Prostate gland (tissue), 2 donors: ENCODE data around the gene TAF12. TPM values are rescaled to one million over a fixed set of nuclear protein-coding genes. Genes with fewer than 3 reads are reported as not detected.

Experiments used
- DNase-seq: peaks from one replicate; pipeline ENCODE4 v3.0.0-alpha.2; 2019; ENCODE audit warnings: low spot score
- H3K27ac ChIP-seq, 2 donors: fragments of 200-600 bp; sonication (generic); 2 replicates each; pipeline ENCODE4 v1.5.1; 2017 to 2019
- H3K27me3 ChIP-seq: fragments of 200-600 bp; sonication (generic); replicated peaks from 2 replicates; pipeline ENCODE4 v1.5.1; 2019; ENCODE audit not compliant: insufficient read depth
- H3K36me3 ChIP-seq, 2 donors: fragments of 200-600 bp; sonication (generic); 1 replicate in 1 of 2; 2 replicates in 1 of 2; pipeline versions ENCODE4 v1.5.1 to v1.8.1; 2017 to 2019
- H3K4me1 ChIP-seq: fragments of 200-600 bp; sonication (generic); replicated peaks from 2 replicates; pipeline ENCODE4 v1.5.1; 2019
- H3K4me3 ChIP-seq, 2 donors: fragments of 200-600 bp; sonication (generic); 2 replicates each; pipeline ENCODE4 v1.5.1; 2017 to 2019
- H3K9me3 ChIP-seq: fragments of 200-600 bp; sonication (generic); 2 replicates; pipeline ENCODE4 v1.5.1; 2017
- POLR2A ChIP-seq: fragments of 450-650 bp; IDR thresholded peaks from one replicate; pipeline ENCODE4 v1.6.1; 2016; ENCODE audit warnings: antibody characterized with exemption, mild to moderate bottlenecking
- POLR2AphosphoS5 ChIP-seq: sonication (generic); formaldehyde crosslinking; IDR thresholded peaks from one replicate; pipeline ENCODE4 v1.6.1; 2017; ENCODE audit warnings: antibody characterized with exemption
- WGBS: methylation state at CpG from one replicate; pipeline ENCODE4 v1.1.5; 2018; 5-methylcytosine and 5-hydroxymethylcytosine counted together
- intact Hi-C: fragments of 100-400 bp; cut with DNase I; formaldehyde crosslinking; loops from one replicate; pipeline ENCODE4 v1.14.2; 2022
- total RNA-seq, 2 donors: library from RNA; depleted of rRNA; stranded (reverse); fragments of >200 nt; gene quantifications; one replicate each; pipeline ENCODE4 v1.1.0, GENCODE V29; 2016
- TF ChIP-seq, protein P1 (sequence below), 4 experiments: fragments of 200-600 bp in 2 of 4; fragments of 450-650 bp in 2 of 4; sonication (generic) in 2 of 4; IDR thresholded peaks; 1 replicate in 3 of 4; 2 replicates in 1 of 4; pipeline ENCODE4 v1.5.1; 2016 to 2019; ENCODE audit warnings: antibody characterized with exemption in 4 of 4, mild to moderate bottlenecking in 2 of 4, moderate library complexity in 2 of 4

TAF12 gene
- total RNA-seq, 2 donors from 2014 or later, result 11.7 to 16.1 TPM

DNA sequence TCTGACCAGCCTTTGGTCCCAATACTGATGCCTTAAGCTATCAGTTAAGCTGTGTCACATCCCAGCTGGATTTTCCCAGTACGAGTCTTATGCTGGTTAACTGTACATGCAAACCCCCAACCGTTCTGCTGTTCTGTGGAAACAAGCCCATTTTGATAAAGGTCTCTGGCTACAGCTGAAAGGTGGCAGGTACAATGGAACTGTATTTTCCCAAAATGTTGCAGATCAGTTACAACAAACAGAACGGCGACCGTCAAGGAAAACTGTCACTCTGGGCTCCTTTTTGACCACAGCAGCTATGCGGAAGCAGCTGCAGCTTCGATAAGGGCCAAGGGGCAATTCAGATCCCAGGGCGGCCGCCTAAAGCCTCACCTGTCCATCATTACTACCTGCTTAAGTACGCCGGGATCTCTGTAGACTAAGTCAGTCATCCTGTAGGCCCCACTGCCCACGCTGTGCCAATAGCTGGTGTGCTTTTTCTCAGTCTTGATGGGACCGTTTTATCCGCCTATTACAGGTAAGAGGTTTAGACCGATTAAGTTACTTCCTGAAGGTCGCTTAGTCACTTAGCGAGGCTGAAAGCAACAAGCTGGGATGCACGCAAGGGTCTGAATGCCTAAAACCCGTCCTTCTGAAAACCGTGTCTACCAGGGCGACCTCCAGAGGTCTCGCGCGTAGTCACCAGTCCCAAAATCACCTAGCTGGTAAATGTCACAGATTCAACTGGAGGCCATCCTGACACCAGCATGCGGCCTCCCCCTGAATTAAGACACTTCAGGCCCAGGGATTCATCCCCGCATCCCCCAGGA lies 61.9 kb downstream of the TAF12 start:
- Histone ChIP-seq H3K4me1 (peaks cover 3% of the 10 kb centered on the region), H3K9me3 (no peaks in the 10 kb centered on the region), H3K36me3 (peaks cover 0 to 16% of the 10 kb centered on the region in 2 donors), H3K27ac (peak overlapping the region; percentile 84), H3K27me3 (no peaks in the 10 kb centered on the region), H3K4me3 (peak overlapping the region; percentile 75 to 83)
- WGBS, result under 1% methylated on average over 25 of the region's 26 CpGs
- TF ChIP-seq POLR2A, result no peak
- TF ChIP-seq POLR2AphosphoS5, result no peak
- TF ChIP-seq, protein P1, sequence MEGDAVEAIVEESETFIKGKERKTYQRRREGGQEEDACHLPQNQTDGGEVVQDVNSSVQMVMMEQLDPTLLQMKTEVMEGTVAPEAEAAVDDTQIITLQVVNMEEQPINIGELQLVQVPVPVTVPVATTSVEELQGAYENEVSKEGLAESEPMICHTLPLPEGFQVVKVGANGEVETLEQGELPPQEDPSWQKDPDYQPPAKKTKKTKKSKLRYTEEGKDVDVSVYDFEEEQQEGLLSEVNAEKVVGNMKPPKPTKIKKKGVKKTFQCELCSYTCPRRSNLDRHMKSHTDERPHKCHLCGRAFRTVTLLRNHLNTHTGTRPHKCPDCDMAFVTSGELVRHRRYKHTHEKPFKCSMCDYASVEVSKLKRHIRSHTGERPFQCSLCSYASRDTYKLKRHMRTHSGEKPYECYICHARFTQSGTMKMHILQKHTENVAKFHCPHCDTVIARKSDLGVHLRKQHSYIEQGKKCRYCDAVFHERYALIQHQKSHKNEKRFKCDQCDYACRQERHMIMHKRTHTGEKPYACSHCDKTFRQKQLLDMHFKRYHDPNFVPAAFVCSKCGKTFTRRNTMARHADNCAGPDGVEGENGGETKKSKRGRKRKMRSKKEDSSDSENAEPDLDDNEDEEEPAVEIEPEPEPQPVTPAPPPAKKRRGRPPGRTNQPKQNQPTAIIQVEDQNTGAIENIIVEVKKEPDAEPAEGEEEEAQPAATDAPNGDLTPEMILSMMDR (IDR thresholded peaks at IDR 0.05), result no peak
- intact Hi-C loops, result loop anchor here (2.0 to 10.0 kb wide), 3 partner anchors 28 to 64 kb away; partner anchors contain the start of genes RNU11, TAF12 and TRNAU1AP
- peak; percentile 31 for DNase-seq

DNA sequence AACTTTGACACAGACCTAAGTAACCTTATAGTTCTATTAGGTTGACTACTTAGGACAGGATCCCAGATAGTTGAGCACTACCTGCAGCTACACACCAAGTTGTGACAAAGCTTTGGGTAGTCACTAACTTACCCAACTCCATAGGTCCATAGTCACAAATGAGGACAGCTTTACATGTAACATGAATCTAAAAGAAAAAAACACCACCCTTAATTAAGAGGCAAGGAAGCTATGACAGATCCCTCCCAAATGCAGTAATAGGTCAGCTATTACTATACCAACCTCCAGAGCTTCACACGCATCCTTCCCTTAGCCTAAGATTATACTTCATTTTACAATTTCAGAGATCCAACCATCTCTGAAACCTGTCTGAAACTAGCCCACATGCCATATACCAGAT lies 63.5 kb downstream of the TAF12 start:
- Histone ChIP-seq H3K9me3 (no peaks in the 10 kb centered on the region), H3K4me3 (no peak overlapping the region), H3K4me1 (peaks cover 3% of the 10 kb centered on the region), H3K36me3 (peaks cover 0 to 16% of the 10 kb centered on the region in 2 donors), H3K27me3 (no peaks in the 10 kb centered on the region), H3K27ac (no peak overlapping the region)
- DNase-seq, result no peak
- TF ChIP-seq POLR2A (no peak), POLR2AphosphoS5 (no peak)
- TF ChIP-seq, protein P1 (IDR thresholded peaks at IDR 0.05), result no peak
- intact Hi-C loops, result no loop called here
- WGBS, result 90% methylated on average over 1 of the region's 1 CpG

DNA sequence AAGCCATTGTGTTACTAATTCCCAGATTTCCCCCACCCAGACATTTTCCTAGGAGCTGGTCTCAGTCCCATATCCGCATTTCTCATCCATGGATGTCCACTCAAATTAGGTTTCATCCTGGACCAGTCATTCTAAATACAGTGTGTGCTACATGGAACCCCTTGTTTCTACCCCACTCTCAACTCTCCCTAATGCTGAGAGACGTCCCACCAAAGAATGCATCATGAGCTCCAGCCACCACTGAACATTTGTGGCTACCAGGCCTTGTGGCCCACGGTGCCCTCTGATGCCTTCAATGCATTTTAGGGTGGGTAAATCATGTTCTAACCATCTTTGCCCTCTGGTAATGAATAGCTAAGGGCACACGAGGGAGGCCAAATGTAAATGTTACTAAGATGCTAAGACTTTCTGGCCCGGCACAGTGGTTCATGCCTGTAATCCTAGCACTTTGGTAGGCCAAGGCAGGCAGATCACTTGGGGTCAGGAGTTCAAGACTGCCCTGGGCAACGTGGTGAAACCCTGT lies 64.1 kb downstream of the TAF12 start:
- no peaks in the 10 kb centered on the region for H3K27me3 ChIP-seq
- intact Hi-C loops, result no loop called here
- H3K9me3 ChIP-seq, result no peaks in the 10 kb centered on the region
- no peak for DNase-seq
- TF ChIP-seq, protein P1 (IDR thresholded peaks at IDR 0.05), result no peak
- TF ChIP-seq POLR2A, result no peak
- no peak for TF ChIP-seq POLR2AphosphoS5
- H3K36me3 ChIP-seq, result peaks cover 0 to 16% of the 10 kb centered on the region in 2 donors
- 74% methylated on average over 6 of the region's 6 CpGs for WGBS
- no peak overlapping the region for H3K27ac ChIP-seq
- H3K4me3 ChIP-seq, result no peak overlapping the region
- H3K4me1 ChIP-seq, result peaks cover 3% of the 10 kb centered on the region

DNA sequence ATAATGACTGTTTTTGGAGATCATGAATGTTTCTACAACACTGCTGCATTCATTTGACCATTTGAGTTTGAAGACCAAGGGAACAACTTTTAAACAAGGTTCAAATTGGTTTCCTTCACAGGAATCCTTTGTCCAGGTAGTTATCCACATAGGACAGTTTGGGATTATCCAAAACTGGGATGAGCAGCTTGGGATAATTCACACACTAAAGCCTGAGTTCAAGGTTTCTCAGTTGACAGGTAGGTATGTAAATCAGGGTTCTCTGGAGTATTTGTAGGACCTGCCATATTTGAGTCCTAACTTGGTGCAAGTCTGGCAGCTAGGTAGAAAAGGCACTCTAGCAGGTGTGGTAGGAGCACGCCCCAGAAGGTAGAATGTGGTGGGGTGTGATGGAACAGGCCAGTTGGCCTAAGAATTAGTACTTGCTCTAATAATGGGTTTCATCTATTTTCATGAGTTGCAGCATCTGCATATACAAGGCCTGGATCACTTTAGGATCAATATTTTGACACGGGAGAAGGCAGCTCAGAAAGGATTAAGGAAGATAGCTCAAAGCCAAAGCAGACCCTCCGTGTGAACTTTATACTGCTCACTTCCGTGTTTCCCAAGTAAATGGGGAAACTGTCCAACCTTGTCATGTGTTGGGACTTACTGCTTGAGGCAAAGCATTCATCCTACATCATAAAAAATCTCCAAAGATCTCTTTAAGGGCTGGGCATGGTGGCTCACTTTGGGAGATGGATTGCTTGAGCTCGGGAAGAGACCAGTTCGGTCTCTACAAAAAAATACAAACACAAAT lies 64.9 kb downstream of the TAF12 start:
- 65% methylated on average over 6 of the region's 6 CpGs for WGBS
- Histone ChIP-seq H3K27me3 (no peaks in the 10 kb centered on the region), H3K9me3 (no peaks in the 10 kb centered on the region), H3K4me3 (no peak overlapping the region), H3K36me3 (peaks cover 0 to 21% of the 10 kb centered on the region in 2 donors), H3K4me1 (peaks cover 3% of the 10 kb centered on the region), H3K27ac (no peak overlapping the region)
- intact Hi-C loops, result no loop called here
- no peak for DNase-seq
- TF ChIP-seq, protein P1 (IDR thresholded peaks at IDR 0.05), result no peak
- TF ChIP-seq POLR2AphosphoS5, result no peak
- TF ChIP-seq POLR2A, result no peak
